NCI-H2171 treated with DMSO at 0.1 percent for 48 hours (cell line): ENCODE results near the gene KEL.

Source experiments
- DNase-seq: peaks from one replicate; lab custom pipeline; 2025; lab: John Stamatoyannopoulos, UW

Gene KEL

DNA sequence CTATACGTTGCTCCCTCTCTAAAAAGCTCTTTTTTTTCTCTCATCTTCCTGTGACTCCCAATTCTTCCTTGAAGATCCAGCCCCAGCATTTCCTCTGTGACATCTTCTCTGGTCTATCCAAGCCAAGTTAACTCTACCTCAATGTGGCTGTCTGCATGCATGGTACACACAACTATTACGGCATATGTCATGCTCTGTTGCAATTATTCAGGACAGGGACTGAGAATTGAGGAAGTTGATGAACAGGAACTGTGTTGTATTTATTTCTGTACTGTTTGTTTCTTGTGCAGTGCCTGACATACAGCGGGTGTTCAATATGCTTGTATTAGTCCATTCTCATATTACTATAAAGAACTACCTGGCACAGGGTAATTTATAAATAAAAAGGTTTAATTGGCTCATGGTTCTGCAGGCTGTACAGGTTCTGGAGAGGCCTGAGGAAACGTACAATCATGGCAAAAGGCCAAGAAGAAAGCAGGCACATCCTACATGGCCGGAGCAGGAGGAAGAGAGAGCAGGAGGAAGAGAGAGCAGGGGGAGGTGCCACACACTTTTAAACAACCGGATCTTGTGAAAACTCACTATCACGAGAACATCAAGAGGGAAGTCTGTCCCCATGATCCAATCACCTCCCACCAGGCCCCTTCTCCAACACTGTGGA lies 34.9 kb downstream of the KEL start:
- DNase-seq, result no peak

GRCh38 chr7:142925413-142925812 lies 36.8 kb downstream of the KEL start:
- no peak for DNase-seq

DNA sequence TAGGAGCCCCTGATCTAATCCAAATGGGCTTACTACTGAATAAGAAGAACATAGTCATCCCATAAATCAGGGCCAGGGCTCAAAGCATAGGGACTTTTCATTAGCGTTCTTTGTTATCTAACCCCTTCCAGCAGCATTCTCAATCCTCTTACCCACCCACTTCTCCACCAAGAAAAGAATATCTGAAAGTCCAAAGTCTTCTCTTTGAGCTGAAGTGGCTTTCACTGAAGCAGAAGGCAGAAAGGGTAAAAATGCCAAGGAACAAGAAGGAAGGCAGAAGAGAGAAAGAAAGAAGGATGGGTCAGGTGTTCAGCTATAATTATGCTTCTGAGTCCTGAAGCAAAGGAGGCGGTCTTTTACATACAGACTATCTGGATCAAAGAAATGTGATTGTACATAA lies 38.8 kb downstream of the KEL start:
- no peak for DNase-seq

- DNase-seq, result no peak
Observed at GRCh38 chr7:142919656-142920055, 42.5 kb downstream of the KEL start.

DNA sequence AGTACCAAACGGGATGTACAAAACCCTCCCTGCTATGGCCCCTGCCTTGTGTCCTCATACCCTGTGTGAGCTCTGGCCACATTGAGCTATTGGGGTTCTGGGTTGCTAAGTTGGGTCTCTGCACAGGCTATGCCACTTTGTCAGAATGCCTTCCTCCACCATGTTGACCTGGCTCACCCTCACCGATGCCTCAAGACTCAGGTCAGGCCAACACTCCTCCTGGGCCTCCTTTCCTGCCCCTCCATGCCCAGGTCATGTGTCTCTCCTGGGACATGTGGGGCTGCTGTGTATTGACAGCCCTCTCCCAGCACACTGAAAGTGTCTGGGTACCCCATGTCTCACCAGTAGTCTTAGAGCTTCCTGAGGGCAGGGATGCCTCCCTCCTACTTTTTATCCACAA lies 43.3 kb downstream of the KEL start:
- no peak for DNase-seq

- DNase-seq, result no peak
Observed at GRCh38 chr7:142917447-142917846, 44.7 kb downstream of the KEL start.

GRCh38 chr7:142916508-142916907 lies 45.7 kb downstream of the KEL start:
- DNase-seq, result no peak

- no peak for DNase-seq
Observed at GRCh38 chr7:142915315-142915714, 46.8 kb downstream of the KEL start.

DNA sequence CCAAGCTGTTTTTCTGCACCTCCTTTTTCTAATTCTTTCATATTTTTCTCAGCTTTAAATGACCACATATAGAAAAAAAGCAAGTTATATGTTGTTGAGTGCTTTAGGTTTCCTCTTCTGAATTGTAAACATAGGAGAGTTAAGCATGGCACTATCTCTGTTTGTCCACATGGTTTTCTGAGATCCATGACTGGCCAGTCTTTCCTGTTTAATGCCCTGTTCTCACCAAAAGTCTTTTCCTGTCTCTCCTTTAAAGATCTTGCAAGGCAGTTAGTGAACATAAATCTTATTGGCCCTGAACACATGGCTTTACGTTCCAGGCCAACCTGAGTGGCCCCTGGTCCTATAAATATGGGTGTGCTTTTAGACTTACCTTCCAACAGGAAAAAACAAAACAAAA lies 48.0 kb downstream of the KEL start:
- DNase-seq, result no peak

DNA sequence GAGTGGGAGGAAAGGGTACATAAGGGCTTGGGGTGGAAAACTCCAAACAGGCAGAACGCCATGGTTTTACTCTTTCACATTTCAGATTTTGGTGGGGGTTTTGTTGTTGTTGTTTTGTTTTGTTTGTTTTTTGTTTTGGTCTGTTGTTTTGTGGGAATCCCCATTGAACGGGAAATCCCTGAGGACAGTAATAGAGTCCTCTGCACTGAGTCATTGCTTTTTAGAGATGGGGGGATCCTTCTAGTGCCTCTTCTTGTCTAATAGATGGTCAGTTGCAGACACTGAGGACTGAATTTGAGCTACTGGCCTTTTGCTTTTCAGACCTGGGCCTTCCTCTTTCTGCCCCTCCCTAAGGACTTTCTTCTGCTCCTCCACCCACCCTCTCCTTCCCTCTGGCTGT lies 48.6 kb downstream of the KEL start:
- no peak for DNase-seq

GRCh38 chr7:142913051-142913450 lies 49.1 kb downstream of the KEL start:
- DNase-seq, result no peak

DNA sequence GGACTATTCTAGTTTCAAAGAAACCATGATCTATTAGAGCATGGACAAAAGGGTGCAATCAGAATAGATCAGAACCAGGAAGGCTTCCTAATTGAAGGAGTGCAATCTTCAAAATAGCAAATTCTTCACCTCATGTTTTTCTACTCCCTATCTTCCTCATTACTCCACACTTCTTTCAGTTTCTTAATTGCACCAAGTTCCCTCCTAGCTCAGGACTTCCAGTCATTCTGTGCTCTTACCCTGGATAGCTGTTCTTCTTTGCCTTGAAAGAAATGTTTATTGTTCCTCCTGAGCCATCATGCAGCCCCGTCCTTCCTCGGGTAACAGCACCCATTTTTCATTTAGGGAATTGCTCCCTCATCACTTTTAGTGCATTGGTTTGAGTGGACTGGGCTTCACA lies 51.7 kb downstream of the KEL start:
- DNase-seq, result no peak

DNA sequence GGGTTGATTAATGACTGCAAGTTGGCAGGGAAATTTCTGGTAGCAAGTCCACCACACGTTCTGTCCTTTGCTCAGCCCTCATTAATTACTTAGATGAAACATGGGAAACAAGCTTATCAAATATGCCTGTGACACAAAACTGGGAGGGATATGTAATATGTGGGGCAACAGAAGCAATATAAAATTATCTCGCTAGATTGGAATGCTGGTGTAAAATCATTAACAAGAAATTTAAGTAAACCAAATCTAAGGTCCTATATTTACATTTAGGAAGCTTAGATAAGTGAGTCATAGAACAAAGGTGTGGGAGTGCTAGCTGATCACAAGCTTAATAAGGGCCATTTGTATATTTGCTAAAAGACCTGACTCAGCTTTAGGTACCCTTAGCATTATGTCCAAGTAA lies 52.1 kb downstream of the KEL start:
- DNase-seq, result no peak

- no peak for DNase-seq
Observed at GRCh38 chr7:142908921-142909890, 53.0 kb downstream of the KEL start.

GRCh38 chr7:142908290-142908689 lies 53.9 kb downstream of the KEL start:
- no peak for DNase-seq

DNA sequence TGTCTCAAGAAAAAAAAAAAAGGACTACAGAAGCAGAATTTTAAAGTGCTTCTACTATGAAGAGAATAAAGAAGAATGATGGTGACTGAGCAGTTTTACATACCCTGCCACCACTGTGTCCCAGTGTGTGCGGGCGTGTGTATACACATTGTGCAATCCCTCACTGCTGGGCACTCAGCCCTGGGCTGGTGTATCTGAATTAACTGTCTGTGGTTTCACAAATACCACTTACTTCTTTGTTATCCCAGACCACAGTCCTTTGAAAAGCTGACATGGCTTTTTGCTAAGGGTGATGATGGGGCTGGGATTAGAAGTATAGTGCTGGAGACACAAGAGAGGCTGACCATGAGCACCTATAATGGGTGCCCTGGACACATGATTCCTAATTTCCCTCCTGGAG lies 55.5 kb downstream of the KEL start:
- no peak for DNase-seq

DNA sequence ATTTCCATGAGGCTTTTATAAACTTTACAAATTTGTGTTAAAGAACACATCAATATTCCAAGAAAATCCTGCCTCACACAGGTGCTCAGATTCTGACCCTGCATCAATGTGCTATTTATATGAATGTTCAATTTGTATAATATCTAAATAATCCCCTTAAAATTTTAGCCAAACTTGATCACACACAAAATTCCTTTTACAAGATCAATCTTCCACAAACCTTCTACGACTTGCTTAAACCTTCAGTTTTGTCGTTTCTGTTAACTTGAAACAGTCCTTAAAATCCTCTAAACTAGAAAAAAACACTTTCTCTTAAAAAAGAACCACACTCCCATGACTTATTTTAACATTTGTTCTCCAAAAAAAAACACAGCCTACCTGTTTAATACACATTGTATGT lies 56.4 kb downstream of the KEL start:
- DNase-seq, result no peak

- DNase-seq, result no peak
Observed at GRCh38 chr7:142904128-142904527, 58.0 kb downstream of the KEL start.

DNA sequence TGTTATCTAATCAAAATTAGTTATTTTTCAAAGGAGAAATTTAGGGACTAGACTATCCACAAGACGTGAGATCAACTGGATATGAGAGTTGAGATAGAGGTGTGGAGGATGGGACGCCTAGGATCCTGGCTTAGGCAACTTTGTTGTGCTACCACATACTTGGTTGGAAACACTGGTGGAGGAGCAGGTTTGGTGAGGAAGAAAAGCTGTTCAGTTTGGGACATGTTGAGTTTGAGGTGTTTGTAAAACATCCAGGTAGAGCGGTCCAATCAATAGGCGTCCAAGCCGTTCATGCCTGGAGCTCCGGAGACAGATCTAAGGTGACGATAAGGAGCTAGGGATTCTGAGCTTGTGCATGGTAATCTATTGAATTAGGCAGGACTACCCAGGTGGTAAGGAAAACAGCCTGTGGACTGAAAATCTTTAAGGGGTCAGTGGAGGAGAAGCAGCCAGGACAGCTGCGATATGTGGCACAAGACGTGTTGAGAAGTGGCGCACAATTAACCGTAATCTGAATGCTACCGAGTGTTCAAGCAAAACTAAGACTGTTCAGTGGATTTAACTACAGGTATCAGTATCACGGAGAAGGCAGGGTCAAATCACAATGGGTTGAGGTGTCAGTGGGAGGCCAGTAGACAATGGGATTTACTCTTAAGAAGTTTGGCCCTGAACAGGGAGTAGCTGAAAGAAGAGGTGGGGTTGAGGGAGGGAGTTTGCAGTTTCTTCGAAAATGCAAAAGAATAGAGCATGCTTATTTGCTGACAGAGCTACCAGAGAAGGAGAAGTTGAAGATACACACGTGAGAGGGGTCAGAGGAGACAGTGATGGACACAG lies 60.5 kb downstream of the KEL start:
- DNase-seq, result no peak

- DNase-seq, result no peak
Observed at GRCh38 chr7:142899661-142900060, 62.5 kb downstream of the KEL start.

- no peak for DNase-seq
Observed at GRCh38 chr7:142898377-142899170, 63.6 kb downstream of the KEL start.

- DNase-seq, result no peak
Observed at GRCh38 chr7:142897691-142898090, 64.5 kb downstream of the KEL start.
